GM20431 (cell line): ENCODE measurements around the gene MRFAP1L1.

Source experiments
- in situ Hi-C: fragments of 300-500 bp; cut with MseI, MboI; formaldehyde crosslinking; loops from one replicate; pipeline ENCODE4 v1.15.0; 2020; ENCODE audit warnings: low sequenced_read_pairs; ENCODE audit not compliant: unreplicated experiment

The MRFAP1L1 gene

DNA sequence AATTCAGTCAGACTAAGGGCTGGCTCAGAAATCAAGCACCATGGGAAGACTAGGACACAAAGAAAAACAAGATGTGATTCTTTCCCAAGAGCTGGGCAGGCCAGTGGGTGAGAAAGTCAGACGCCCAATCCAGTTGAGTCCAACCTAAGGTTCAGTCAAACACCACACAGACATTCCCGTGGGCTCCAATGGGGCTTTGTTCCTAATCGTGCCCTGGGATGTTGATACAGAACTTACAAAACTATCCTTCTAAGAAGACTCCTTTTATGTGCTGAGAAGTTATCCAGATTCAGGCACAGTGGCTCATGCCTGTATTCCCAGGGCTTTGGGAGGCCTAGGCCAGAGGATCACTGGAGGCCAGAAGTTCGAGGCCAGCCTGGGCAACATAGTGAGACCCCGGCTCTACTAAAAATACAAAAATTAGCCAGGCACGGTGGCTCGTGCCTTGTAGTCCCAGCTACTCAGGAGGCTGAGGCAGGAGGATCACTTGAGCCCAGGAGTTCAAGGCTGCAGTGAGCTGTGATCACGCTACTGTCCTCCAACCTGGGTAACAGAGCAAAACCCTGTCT is 10.0 kb upstream of the MRFAP1L1 start:
- in situ Hi-C loops, result loop anchor here (10.0 to 25.0 kb wide), 2 partner anchors 155 to 343 kb away; partner anchors contain the start of gene GRPEL1

DNA sequence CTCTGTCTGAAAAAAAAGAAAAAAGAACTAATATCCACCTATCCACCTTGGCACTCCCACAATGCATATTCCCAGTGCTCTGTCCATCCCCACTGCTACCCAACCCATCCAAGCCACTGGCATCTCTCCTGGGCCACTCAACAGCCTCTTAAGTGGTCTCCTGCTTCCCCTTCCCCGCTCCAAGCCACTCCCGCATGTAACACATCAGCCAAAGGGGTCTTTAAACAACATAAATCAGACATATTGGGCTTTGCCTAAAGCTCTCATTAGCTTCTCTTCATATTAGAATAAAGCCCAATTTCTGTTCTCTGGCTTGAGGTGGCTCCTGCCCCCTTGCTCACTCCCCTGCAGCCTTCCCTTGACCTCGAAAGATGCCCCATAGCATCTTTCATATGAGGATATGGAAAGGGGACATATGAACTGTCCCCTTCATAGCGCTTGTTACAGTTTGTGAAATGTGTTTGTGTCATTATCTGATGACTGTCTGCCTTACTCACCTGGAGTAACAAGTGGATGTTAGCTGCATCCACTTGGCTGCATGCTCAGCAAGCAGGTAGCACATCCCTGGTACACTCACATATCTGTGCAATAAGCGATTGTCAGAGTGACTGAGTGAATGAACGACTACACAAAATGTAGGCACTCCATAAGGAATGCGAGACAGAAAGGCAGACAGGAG is 9.4 kb upstream of the MRFAP1L1 start:
- in situ Hi-C loops, result loop anchor here (25.0 kb wide), 1 partner anchor 343 kb away; the partner anchor contains the start of gene GRPEL1

DNA sequence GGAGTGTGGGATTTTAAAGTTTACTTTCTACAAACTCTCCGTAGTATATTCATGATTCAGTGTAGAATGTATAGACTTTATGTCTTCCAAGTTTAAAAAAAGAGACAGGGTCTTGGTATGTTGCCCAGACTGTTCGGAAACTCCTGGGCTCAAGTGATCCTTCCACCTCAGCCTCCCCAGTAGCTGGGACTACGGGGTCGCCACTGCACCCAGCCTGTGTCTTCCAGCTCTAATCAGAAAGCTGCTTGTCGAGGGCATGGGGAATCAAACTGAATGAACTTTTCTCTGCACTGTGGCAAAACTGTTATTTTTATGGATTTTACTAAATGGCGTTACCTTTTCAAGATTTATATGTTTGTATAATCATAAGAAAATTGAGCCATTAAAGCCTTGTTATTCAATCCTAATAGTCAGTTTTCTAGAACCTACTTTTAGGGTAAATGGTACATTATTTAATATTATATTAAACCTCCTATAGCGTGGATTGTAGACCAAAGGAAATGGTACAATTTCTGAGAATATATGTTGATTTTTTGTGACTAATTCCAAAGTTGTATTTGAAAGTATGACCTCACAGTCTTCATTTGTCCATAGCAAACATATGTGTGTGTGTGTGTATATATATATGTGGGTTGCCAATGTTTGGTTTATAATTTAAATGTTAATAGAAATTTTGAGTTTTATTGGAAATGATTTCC is 7.4 kb upstream of the MRFAP1L1 start:
- in situ Hi-C loops, result loop anchor here (25.0 kb wide), 1 partner anchor 345 kb away; the partner anchor contains the start of gene GRPEL1

- in situ Hi-C loops, result loop anchor here (25.0 kb wide), 1 partner anchor 346 kb away; the partner anchor contains the start of gene GRPEL1
Measured at GRCh38 chr4:6716018-6716911, 6.6 kb upstream of the MRFAP1L1 start, which contains the start of gene BLOC1S4. Gene BLOC1S4, plus strand, starts transcription at chr4:6716174. Its CDS starts 36 bp downstream, at chr4:6716210.

DNA sequence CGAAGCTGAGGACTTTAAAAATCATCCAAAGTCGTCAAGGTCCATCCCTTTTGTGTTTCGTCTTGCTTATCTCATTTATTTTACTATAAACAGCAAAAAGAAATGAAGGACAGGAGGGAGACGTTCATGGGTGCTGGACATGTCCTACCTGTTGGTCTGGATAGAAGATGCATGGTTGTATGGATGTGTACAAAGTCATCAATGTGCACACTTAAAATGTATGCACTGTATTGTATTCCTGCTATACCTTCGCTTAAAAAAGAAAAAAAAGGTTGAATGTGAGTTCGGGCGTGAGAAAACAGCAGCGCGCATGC is 6.0 kb upstream of the MRFAP1L1 start:
- in situ Hi-C loops, result loop anchor here (25.0 kb wide), 1 partner anchor 347 kb away; the partner anchor contains the start of gene GRPEL1

DNA sequence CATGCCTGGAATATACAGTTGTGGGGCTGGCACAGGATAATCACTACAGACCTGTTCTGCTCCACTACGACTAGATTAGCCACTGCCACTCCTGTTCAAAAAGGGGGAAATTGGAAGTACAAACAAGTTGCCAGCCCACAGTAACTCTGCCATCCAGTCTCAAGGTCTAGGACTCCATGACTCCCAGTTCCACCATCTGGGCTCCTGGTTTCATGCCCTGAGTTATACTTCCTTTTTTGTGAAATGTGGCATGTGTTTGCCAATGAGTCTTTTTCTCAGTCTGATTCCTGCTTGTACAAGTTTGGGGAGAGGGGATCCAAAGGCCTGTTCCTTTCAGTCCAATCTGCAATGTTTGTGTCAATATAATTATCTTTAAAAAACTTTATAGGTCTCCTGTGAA is 5.3 kb upstream of the MRFAP1L1 start:
- in situ Hi-C loops, result loop anchor here (25.0 kb wide), 1 partner anchor 347 kb away; the partner anchor contains the start of gene GRPEL1

GRCh38 chr4:6710996-6711395 is 1.3 kb upstream of the MRFAP1L1 start:
- in situ Hi-C loops, result loop anchor here (25.0 kb wide), 1 partner anchor 351 kb away; the partner anchor contains the start of gene GRPEL1

DNA sequence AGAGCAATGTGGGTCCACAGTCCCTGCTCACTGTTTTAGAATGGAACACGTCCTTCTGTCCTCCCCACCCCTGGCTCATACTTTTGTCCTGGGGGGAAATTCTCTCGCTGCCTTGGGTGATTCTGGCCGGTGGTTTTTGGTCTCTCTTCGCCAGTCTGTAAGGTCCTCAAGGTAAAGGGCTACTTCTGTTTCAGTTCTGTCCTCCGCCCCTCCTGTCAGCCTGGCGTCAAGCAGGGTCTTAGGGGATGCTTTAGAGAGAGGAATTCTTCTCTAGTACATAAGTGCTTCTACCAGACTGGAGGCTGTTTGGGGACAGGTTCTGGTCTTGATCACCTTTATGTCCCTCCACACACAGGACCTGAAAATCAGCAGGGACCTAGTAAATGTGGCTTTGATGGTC is 617 bp upstream of the MRFAP1L1 start:
- in situ Hi-C loops, result loop anchor here (25.0 kb wide), 1 partner anchor 352 kb away; the partner anchor contains the start of gene GRPEL1

- in situ Hi-C loops, result loop anchor here (25.0 kb wide), 1 partner anchor 356 kb away; the partner anchor contains the start of gene GRPEL1
Measured at GRCh38 chr4:6706173-6706572, 3.5 kb downstream of the MRFAP1L1 start.

GRCh38 chr4:6705646-6706045 is 4.0 kb downstream of the MRFAP1L1 start:
- in situ Hi-C loops, result loop anchor here (25.0 kb wide), 1 partner anchor 357 kb away; the partner anchor contains the start of gene GRPEL1

- in situ Hi-C loops, result loop anchor here (25.0 kb wide), 1 partner anchor 359 kb away; the partner anchor contains the start of gene GRPEL1
Measured at GRCh38 chr4:6703786-6704185, 5.9 kb downstream of the MRFAP1L1 start.

DNA sequence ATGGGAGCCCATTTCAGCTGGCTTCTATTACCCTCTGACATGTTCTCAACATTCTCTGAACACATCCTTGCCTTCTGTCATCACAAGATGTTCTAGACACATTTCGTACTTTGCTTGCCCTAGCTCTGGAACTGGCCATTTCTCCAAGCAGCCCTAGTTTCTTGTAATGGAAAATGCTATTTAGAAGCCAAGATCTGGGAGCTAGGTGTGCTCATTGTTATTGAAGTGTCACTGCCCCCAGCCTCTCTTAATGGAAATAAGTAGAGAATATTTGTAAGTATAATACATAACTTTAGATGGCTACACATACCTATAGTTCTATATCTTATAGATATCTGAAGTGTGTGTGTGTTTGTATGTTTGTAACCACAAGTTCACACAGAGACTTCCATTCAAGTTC is 6.9 kb downstream of the MRFAP1L1 start:
- in situ Hi-C loops, result loop anchor here (25.0 kb wide), 1 partner anchor 360 kb away; the partner anchor contains the start of gene GRPEL1

DNA sequence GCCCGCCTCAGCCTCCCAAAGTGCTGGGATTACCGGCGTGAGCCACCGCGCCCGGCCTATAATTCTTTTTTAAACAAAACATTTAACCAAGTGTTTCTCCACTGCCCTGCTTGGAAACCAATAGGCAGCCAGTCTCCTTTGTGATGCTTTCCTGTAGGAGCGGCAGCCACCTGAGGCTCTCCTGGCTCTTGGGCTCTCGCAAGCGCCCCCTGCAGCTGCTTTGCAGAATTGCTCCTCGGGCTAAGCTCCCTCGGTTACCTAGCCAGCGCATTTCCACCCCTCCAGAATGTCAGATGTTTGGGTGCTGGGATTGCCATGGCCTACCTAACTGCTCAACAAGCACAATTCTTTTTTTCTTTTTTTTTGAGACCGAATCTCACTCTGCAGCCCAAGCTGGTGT is 8.3 kb downstream of the MRFAP1L1 start:
- in situ Hi-C loops, result loop anchor here (25.0 kb wide), 1 partner anchor 361 kb away; the partner anchor contains the start of gene GRPEL1

DNA sequence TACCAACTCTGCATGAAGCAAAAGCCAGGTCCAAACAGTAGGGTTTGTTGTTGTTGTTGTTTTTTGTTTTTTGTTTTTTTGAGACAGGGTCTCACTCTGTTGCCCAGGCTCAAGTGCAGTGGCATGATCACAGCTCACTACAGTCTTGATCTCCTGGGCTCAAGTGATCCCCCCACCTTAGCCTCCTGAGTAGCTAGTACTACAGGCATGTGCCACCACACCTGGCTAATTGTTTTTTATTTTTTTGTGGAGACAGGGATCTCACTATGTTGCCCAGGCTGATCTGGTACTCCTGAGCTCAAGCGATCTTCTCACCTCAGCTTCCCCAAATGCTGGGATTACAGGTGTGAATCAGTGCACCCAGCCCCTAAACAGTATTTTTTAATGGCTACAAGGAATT is 9.8 kb downstream of the MRFAP1L1 start:
- in situ Hi-C loops, result loop anchor here (25.0 kb wide), 1 partner anchor 362 kb away; the partner anchor contains the start of gene GRPEL1

DNA sequence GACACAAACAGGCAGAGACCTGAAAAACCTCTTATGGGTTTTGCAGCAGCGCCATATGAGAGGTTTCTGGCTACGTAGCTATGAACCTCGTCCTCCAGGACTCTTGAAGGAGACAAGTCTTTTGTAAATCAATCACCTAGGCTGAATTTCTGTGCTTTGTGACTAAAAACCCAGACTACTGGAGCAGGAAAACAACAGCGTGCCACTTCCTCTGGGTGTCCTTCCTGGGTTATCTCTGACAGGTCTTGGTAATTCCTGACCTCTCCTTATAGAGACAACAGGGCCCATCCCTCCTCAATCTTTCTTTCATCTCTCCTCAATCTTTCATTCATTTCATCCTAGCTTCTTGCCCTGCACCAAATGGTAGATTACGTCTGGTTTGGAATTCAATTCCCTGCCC is 10.3 kb downstream of the MRFAP1L1 start:
- in situ Hi-C loops, result no loop called here

DNA sequence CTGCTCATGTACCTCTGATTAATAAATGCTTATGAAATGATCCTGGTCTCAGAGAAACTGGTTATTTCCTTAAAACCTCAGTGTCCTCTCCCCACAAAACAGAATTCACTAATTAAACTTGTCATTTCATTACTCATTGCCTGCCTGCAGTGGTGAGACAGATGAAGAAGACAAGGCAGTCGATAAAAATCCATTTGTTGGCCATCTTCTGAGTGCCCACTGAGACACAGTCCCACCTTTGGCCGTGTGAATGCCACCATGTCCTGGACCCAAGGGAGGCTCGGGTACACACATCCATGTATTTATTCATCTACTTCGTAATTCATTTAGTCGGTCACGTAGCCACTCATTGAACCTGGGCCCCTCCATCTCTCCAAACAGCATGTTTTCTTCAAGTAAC is 12.5 kb downstream of the MRFAP1L1 start:
- in situ Hi-C loops, result no loop called here

GRCh38 chr4:6696611-6697010 is 13.1 kb downstream of the MRFAP1L1 start:
- in situ Hi-C loops, result no loop called here

DNA sequence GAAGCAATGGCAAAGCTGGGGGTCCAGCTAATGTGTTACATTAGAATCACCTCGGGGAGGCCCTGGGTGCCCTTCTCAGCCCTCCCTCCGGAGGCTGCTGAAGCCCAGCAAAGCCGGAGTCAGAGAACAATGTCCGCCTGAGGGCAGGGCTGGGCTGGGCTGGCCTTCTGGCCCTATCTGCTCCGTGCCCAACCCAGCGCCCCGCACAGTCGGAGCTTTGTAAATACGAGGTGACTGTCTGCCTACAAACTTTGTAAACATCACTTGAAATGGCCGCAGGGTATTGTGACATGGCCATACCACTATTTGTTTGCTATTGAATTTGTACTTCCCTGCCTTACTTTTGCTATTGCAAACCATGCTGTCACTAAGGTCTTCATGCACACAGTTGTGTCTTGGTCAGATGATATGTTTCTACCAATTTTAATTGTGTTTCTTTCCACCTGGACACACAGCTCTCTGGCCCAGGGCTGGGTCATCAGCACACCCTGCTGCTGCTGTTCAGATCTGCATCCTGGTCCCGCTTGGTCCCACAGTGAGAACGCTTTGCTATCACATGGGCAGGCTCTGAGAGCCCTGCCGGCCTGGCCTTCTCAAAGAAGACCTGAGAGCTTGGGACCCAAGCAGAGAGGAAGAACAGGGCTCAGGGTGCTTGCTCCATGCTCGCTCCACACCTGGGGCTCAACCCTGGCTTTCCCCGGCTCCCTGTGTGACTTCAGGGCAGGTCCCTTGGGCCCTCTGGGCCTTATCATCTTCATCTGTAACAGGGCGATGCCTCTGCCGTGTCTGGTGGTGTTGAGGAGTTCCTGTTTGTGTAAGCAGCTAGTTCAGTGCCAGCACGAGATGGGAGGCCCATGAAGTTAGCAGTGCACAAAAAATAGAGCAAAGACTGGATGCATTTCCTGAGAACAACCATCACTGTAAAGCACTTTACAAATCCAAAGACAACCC is 13.7 kb downstream of the MRFAP1L1 start:
- in situ Hi-C loops, result no loop called here
